Pancreas (tissue), 10 donors: Measurements from ENCODE around the gene UFD1. TPM values are rescaled to one million over a fixed set of nuclear protein-coding genes. Genes with fewer than 3 reads are reported as not detected.

ENCODE experiments used
- ATAC-seq, 4 donors: fragments of 200-7000 bp; cut with Tn5 transposase; one replicate each; pipeline versions ENCODE4 v1.8.0 to v1.9.1; 2020; ENCODE audit warnings: mild to moderate bottlenecking in 4 of 4, moderate library complexity in 4 of 4
- DNase-seq, 6 donors: peaks; one replicate each; pipeline ENCODE4 v3.0.0-alpha.2; 2020
- FAIRE-seq: peaks from 2 replicates; lab custom pipeline; 2012; peaks lifted over from hg19 to GRCh38; lab: Jason Lieb, UNC
- H3K27ac ChIP-seq, 4 donors: fragments of 200-600 bp; sonication (generic); 1 replicate in 3 of 4; 2 replicates in 1 of 4; pipeline versions ENCODE4 v1.5.0 to v1.8.0; 2020
- H3K27me3 ChIP-seq, 4 donors: fragments of 200-600 bp; one replicate each; pipeline ENCODE4 v1.8.0; 2021
- H3K36me3 ChIP-seq, 3 donors: fragments of 200-600 bp; sonication (generic) in 1 of 3; one replicate each; pipeline versions ENCODE4 v1.5.0 to v1.8.0; 2020 to 2021
- H3K4me1 ChIP-seq, 3 donors: fragments of 200-600 bp; one replicate each; pipeline ENCODE4 v1.8.0; 2021
- H3K4me3 ChIP-seq, 4 donors: fragments of 200-600 bp; sonication (generic) in 2 of 4; one replicate each; pipeline versions ENCODE4 v1.5.0 to v1.8.0; 2020 to 2021
- H3K9me3 ChIP-seq, 4 donors: fragments of 200-600 bp; one replicate each; pipeline ENCODE4 v1.8.0; 2021
- CTCF ChIP-seq, 4 donors: fragments of 200-600 bp; sonication (generic) in 3 of 4; IDR thresholded peaks; one replicate each; pipeline versions ENCODE4 v1.5.0 to v1.8.0; 2021; ENCODE audit warnings: antibody characterized with exemption in 4 of 4
- WGBS, 2 donors: extraction: QIAGEN DNeasy Blood & Tissue Kit; methylation state at CpG; one replicate each; pipeline ENCODE4 v1.1.7; 2013; 5-methylcytosine and 5-hydroxymethylcytosine counted together
- intact Hi-C, 3 donors: fragments of 100-400 bp; cut with DNase I; formaldehyde crosslinking; loops; one replicate each; pipeline versions ENCODE4 v1.11.1 to v1.14.2; 2022
- polyA plus RNA-seq, 2 donors: library from polyadenylated mRNA; stranded (reverse); fragments of 200-250 nt; gene quantifications; one replicate each; pipeline ENCODE4 v1.2.3, GENCODE V29; 2013
- total RNA-seq, 6 donors: library from RNA; stranded (reverse); fragmentation: NEBNext Ultra II Directional in 4 of 6; extraction: Animal tissue kit (Norgen Biotek cat#: 25700) in 4 of 6; gene quantifications; one replicate each; pipeline versions ENCODE4 v1.2.1 to v1.2.4, GENCODE V29; 2021 to 2023
- donor health status: healthy with polysubstance abuse.
- donor health status: DM: no; HTN: no; CAD: no; lungs with moderate emphysema.
- donor health status: DM: no; HTN: no; CAD: no.
- donor health status: control.
- donor health status: control.
- donor health status: Bipolar disorder and iron deficiency.
- donor health status: DM: yes; HTN: yes; CAD: no.
- donor health status: DM: no; HTN: no; CAD: no.
- donor health status: DM: no; HTN: no; CAD: no.
- donor health status: DM: yes; HTN: yes; CAD: no.

Gene UFD1
- total and polyA plus RNA-seq, 8 donors, result 14.2 to 37.9 (median 23.5) TPM

GRCh38 chr22:19463008-19463407 is 16.0 kb downstream of the UFD1 start:
- Histone ChIP-seq H3K9me3 (no peaks in the 10 kb centered on the region), H3K36me3 (peaks cover 0 to 63% (median 14%) of the 10 kb centered on the region in 3 donors), H3K4me1 (no peaks in the 10 kb centered on the region), H3K27ac (no peak overlapping the region), H3K4me3 (no peak overlapping the region), H3K27me3 (no peaks in the 10 kb centered on the region)
- intact Hi-C loops, result no loop called here
- TF ChIP-seq CTCF (IDR thresholded peaks at IDR 0.05), result no peak
- 99 to 100% methylated on average over 1 of the region's 1 CpG for WGBS, 2 donors
- FAIRE-seq (no peak), DNase-seq (no peak), ATAC-seq (no peak)

- ATAC-seq (no peak), FAIRE-seq (no peak), DNase-seq (no peak)
- Histone ChIP-seq H3K27me3 (no peaks in the 10 kb centered on the region), H3K4me3 (no peak overlapping the region), H3K4me1 (no peaks in the 10 kb centered on the region), H3K36me3 (peaks cover 0 to 60% (median 6%) of the 10 kb centered on the region in 3 donors), H3K27ac (no peak overlapping the region), H3K9me3 (no peaks in the 10 kb centered on the region)
- intact Hi-C loops, result no loop called here
- 92 to 100% methylated on average over 1 of the region's 1 CpG for WGBS, 2 donors
- TF ChIP-seq CTCF (IDR thresholded peaks at IDR 0.05), result no peak
These were observed 17.5 kb downstream of the UFD1 start for GRCh38 chr22:19461506-19461905.

GRCh38 chr22:19460036-19460435 is 19.0 kb downstream of the UFD1 start:
- no peak for DNase-seq
- Histone ChIP-seq H3K27me3 (no peaks in the 10 kb centered on the region), H3K27ac (no peak overlapping the region), H3K4me1 (no peaks in the 10 kb centered on the region), H3K4me3 (no peak overlapping the region), H3K36me3 (peaks cover 0 to 61% (median 18%) of the 10 kb centered on the region in 3 donors), H3K9me3 (no peaks in the 10 kb centered on the region)
- WGBS, 2 donors, result 75 to 81% methylated on average over 2 of the region's 2 CpGs
- no peak for FAIRE-seq
- no peak for TF ChIP-seq CTCF (IDR thresholded peaks at IDR 0.05)
- ATAC-seq, result no peak
- intact Hi-C loops, result no loop called here

- intact Hi-C loops, result no loop called here
- no peak overlapping the region for H3K27ac ChIP-seq
- DNase-seq, result no peak
- no peaks in the 10 kb centered on the region for H3K4me1 ChIP-seq
- WGBS, 2 donors, result 89 to 95% methylated on average over 8 of the region's 8 CpGs
- no peaks in the 10 kb centered on the region for H3K27me3 ChIP-seq
- no peak for TF ChIP-seq CTCF (IDR thresholded peaks at IDR 0.05)
- no peak overlapping the region for H3K4me3 ChIP-seq
- ATAC-seq, result no peak
- FAIRE-seq, result no peak
- H3K36me3 ChIP-seq, result peaks cover 0 to 63% (median 28%) of the 10 kb centered on the region in 3 donors
- H3K9me3 ChIP-seq, result no peaks in the 10 kb centered on the region
These were observed 21.1 kb downstream of the UFD1 start for GRCh38 chr22:19457828-19458428.

- Histone ChIP-seq H3K36me3 (peaks cover 0 to 61% (median 28%) of the 10 kb centered on the region in 3 donors), H3K9me3 (no peaks in the 10 kb centered on the region), H3K27ac (no peak overlapping the region), H3K4me1 (no peaks in the 10 kb centered on the region), H3K27me3 (no peaks in the 10 kb centered on the region), H3K4me3 (no peak overlapping the region)
- WGBS, 2 donors, result 92 to 95% methylated on average over 10 of the region's 10 CpGs
- ATAC-seq, result no peak
- no peak for TF ChIP-seq CTCF (IDR thresholded peaks at IDR 0.05)
- intact Hi-C loops, result no loop called here
- DNase-seq, result no peak
- FAIRE-seq, result no peak
These were observed 22.5 kb downstream of the UFD1 start for GRCh38 chr22:19456541-19456940.
